ENCODE measurements around the gene HCK.

- TF ChIP-seq EZH2 (IDR thresholded peaks at IDR 0.05; ENCODE audit: low read length, missing control alignments) (no peak), CTCF (conservative IDR thresholded peaks at IDR 0.05 in 1 of 2, IDR thresholded peaks at IDR 0.05 in 1 of 2; ENCODE audit: low read depth in 1 of 2, low read length in 2 of 2) (no peak)
These were observed 22.5 kb upstream of the HCK start for GRCh38 chr20:32029561-32029960.
